ENCODE data around the gene ITGAX. TPM values are rescaled to one million over a fixed set of nuclear protein-coding genes. Genes with fewer than 3 reads are reported as not detected.

Gene ITGAX
- total and polyA plus RNA-seq, 2 experiments from 2014 or later, result 0.50 to 0.60 TPM

DNA sequence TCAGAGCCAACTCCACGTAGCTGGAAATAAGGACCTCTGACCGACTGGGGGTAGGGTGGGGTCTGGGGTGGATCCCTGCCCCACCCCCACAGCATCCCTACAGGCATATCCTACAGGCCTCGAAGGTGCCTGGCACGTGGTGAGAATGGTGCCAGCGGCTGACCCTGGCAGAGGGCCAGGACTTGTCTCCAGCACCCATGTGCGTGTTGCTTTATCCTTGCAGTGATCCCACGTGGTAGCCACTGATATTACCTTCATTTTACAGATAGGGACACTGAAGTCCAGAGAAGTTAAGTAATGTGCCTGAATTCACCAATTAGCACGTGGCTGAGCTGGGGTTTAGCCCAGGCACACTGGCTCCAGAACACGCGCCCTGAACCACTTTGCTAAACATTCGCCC is 46.5 kb downstream of the ITGAX start:
- 85% methylated on average over 10 of the region's 11 CpGs for WGBS (ENCODE audit: low lambda C conversion rate, missing lambda C conversion rate)

DNA sequence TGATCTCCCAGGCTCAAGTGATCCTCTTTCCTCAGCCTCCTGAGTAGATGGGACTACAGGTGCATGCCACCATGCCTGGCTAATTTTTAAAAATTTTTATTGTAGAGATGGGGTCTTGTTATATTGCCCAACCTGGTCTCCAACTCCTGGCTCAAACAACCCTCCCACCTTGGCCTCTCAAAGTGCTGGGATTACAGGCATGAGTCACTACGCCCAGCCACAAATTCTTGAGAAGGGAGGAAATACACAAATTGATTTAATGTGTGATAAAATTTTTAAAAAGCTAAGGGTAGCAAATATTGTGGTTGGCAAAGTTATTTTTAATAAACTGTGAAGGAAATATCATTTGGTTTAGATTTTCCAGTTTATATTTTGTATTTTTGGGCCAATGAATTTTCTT is 47.7 kb downstream of the ITGAX start:
- Histone ChIP-seq H3K9me3 (ENCODE audit: low read depth) (no peaks in the 10 kb centered on the region), H3K4me1 (ENCODE audit: insufficient read depth) (no peaks in the 10 kb centered on the region), H3K36me3 (replicated peaks; ENCODE audit: insufficient read depth, low read depth) (no peaks in the 10 kb centered on the region), H3K27ac (no peak overlapping the region), H3K27me3 (no peaks in the 10 kb centered on the region), H4K20me1 (ENCODE audit: insufficient read depth, poor library complexity, severe bottlenecking) (no peaks in the 10 kb centered on the region), H3K4me3 (no peak overlapping the region), H3K4me2 (no peak overlapping the region), H3K9me2 (replicated peaks; ENCODE audit: insufficient read depth) (no peaks in the 10 kb centered on the region), H3K79me2 (no peaks in the 10 kb centered on the region), H2AFZ (no peak overlapping the region)
- no peak for DNase-seq (ENCODE audit: low spot score)
- TF ChIP-seq EZH2 (IDR thresholded peaks at IDR 0.05; ENCODE audit: borderline replicate concordance) (no peak), EZH2phosphoT487 (IDR thresholded peaks at IDR 0.05; ENCODE audit: low read depth, severe bottlenecking, unreplicated experiment) (no peak)
- TF ChIP-seq, protein P1, sequence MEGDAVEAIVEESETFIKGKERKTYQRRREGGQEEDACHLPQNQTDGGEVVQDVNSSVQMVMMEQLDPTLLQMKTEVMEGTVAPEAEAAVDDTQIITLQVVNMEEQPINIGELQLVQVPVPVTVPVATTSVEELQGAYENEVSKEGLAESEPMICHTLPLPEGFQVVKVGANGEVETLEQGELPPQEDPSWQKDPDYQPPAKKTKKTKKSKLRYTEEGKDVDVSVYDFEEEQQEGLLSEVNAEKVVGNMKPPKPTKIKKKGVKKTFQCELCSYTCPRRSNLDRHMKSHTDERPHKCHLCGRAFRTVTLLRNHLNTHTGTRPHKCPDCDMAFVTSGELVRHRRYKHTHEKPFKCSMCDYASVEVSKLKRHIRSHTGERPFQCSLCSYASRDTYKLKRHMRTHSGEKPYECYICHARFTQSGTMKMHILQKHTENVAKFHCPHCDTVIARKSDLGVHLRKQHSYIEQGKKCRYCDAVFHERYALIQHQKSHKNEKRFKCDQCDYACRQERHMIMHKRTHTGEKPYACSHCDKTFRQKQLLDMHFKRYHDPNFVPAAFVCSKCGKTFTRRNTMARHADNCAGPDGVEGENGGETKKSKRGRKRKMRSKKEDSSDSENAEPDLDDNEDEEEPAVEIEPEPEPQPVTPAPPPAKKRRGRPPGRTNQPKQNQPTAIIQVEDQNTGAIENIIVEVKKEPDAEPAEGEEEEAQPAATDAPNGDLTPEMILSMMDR (IDR thresholded peaks at IDR 0.05; ENCODE audit: poor library complexity), result no peak
- 73% methylated on average over 1 of the region's 1 CpG for WGBS (ENCODE audit: low lambda C conversion rate, missing lambda C conversion rate)

More for the DNA sequence above, 46.5 kb downstream of the ITGAX start:
- H3K27me3 ChIP-seq, result no peaks in the 10 kb centered on the region
- no peak overlapping the region for H3K27ac ChIP-seq
- H3K4me3 ChIP-seq, result no peak overlapping the region
- TF ChIP-seq, protein P1 (IDR thresholded peaks at IDR 0.05; ENCODE audit: poor library complexity), result no peak
- TF ChIP-seq EZH2 (IDR thresholded peaks at IDR 0.05; ENCODE audit: borderline replicate concordance) (no peak), EZH2phosphoT487 (IDR thresholded peaks at IDR 0.05; ENCODE audit: low read depth, severe bottlenecking, unreplicated experiment) (no peak)
- no peaks in the 10 kb centered on the region for H3K36me3 ChIP-seq (replicated peaks; ENCODE audit: insufficient read depth, low read depth)
- H3K79me2 ChIP-seq, result no peaks in the 10 kb centered on the region
- H4K20me1 ChIP-seq (ENCODE audit: insufficient read depth, poor library complexity, severe bottlenecking), result no peaks in the 10 kb centered on the region
- H3K4me2 ChIP-seq, result no peak overlapping the region
- no peaks in the 10 kb centered on the region for H3K9me2 ChIP-seq (replicated peaks; ENCODE audit: insufficient read depth)
- no peak overlapping the region for H2AFZ ChIP-seq
- H3K9me3 ChIP-seq (ENCODE audit: low read depth), result no peaks in the 10 kb centered on the region
- H3K4me1 ChIP-seq (ENCODE audit: insufficient read depth), result no peaks in the 10 kb centered on the region
- no peak for DNase-seq (ENCODE audit: low spot score)

DNA sequence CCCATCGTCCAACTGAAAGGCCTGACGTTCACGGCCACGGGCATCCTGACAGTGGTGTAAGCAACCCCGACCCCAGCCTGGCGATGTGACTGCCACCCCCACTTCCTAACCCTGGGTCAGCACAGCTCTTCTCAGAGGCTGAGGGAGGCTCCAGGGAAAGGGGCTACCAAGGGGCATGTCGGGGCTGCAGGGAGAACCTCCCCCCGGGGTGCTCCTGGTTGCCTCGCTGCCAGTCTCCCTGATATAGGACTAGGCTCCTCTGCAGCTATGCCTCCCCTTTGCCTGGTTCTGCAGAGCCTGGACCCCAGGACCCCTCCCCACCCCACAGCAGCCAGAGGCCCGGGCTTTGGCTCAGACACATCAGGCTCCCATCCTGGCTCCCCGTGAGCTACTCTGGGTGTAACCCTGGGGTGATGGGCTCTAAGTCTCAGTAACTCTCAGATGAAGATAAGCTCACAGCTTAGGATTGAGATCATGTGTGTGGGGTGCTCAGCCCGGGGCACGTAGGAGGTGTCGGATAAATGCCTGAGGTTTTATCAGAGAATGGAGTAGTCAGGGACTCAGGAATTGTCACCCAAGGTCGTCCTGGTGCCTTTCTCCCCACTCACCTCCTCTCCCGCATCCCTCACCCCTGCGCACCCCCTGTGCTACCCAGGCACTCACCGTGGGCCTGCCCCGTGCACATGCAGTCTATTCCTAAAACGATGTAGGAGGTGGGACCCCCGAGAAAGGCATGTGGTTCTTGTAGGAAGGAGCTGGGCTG is 48.8 kb downstream of the ITGAX start:
- WGBS (ENCODE audit: low lambda C conversion rate, missing lambda C conversion rate), result 91% methylated on average over 20 of the region's 21 CpGs

More for the DNA sequence above, 48.8 kb downstream of the ITGAX start:
- H4K20me1 ChIP-seq (ENCODE audit: insufficient read depth, poor library complexity, severe bottlenecking), result no peaks in the 10 kb centered on the region
- no peak overlapping the region for H3K4me3 ChIP-seq
- DNase-seq (ENCODE audit: low spot score), result no peak
- TF ChIP-seq, protein P1 (IDR thresholded peaks at IDR 0.05; ENCODE audit: poor library complexity), result no peak
- TF ChIP-seq EZH2 (IDR thresholded peaks at IDR 0.05; ENCODE audit: borderline replicate concordance) (no peak), EZH2phosphoT487 (IDR thresholded peaks at IDR 0.05; ENCODE audit: low read depth, severe bottlenecking, unreplicated experiment) (no peak)
- no peak overlapping the region for H3K4me2 ChIP-seq
- no peaks in the 10 kb centered on the region for H3K36me3 ChIP-seq (replicated peaks; ENCODE audit: insufficient read depth, low read depth)
- no peaks in the 10 kb centered on the region for H3K9me2 ChIP-seq (replicated peaks; ENCODE audit: insufficient read depth)
- no peaks in the 10 kb centered on the region for H3K79me2 ChIP-seq
- H3K27ac ChIP-seq, result no peak overlapping the region
- H2AFZ ChIP-seq, result no peak overlapping the region
- H3K27me3 ChIP-seq, result no peaks in the 10 kb centered on the region
- H3K4me1 ChIP-seq (ENCODE audit: insufficient read depth), result no peaks in the 10 kb centered on the region
- H3K9me3 ChIP-seq (ENCODE audit: low read depth), result no peaks in the 10 kb centered on the region
